Frontal cortex (tissue), 1 donor: ENCODE results near the gene FERMT3. TPM values are rescaled to one million over a fixed set of nuclear protein-coding genes. Genes with fewer than 3 reads are reported as not detected.

ENCODE experiments used
- total RNA-seq: library from RNA; depleted of rRNA; stranded (reverse); fragments of >200 nt; gene quantifications from one replicate; pipeline ENCODE4 v1.2.3, GENCODE V29; 2014

The FERMT3 gene
- total RNA-seq, 1 donor from 2014 or later, result 0.41 TPM

Other genes starting within 250 kb of the FERMT3 start
- gene COX8A, start 232.1 kb upstream of the FERMT3 start, total RNA-seq, result 238 TPM
- 31.4 TPM for gene OTUB1, start 220.3 kb upstream of the FERMT3 start, total RNA-seq
- 4.5 TPM for gene FLRT1, start 170.8 kb upstream of the FERMT3 start, total RNA-seq
- 19.6 TPM for gene MACROD1, start 40.6 kb upstream of the FERMT3 start, total RNA-seq
- gene STIP1, start 20.6 kb upstream of the FERMT3 start, total RNA-seq, result 91.7 TPM
- 10.6 TPM for gene TRPT1, start 19.5 kb downstream of the FERMT3 start, total RNA-seq
- gene NUDT22, start 19.6 kb downstream of the FERMT3 start, total RNA-seq, result 12.6 TPM
- gene DNAJC4, start 23.8 kb downstream of the FERMT3 start, total RNA-seq, result 9.8 TPM
- 17.9 TPM for gene VEGFB, start 27.9 kb downstream of the FERMT3 start, total RNA-seq
- 26.1 TPM for gene FKBP2, start 34.4 kb downstream of the FERMT3 start, total RNA-seq
- 102 TPM for gene PPP1R14B, start 40.2 kb downstream of the FERMT3 start, total RNA-seq
- 4.9 TPM for gene PLCB3, start 44.8 kb downstream of the FERMT3 start, total RNA-seq
- 44.8 TPM for gene BAD, start 77.9 kb downstream of the FERMT3 start, total RNA-seq
- gene GPR137, start 79.1 kb downstream of the FERMT3 start, total RNA-seq, result 9.8 TPM
- 1.6 TPM for gene KCNK4, start 84.6 kb downstream of the FERMT3 start, total RNA-seq
- 0.82 TPM for gene CATSPERZ, start 93.6 kb downstream of the FERMT3 start, total RNA-seq
- 12.6 TPM for gene ESRRA, start 98.8 kb downstream of the FERMT3 start, total RNA-seq
- 103 TPM for gene TRMT112, start 110.8 kb downstream of the FERMT3 start, total RNA-seq
- 129 TPM for gene PRDX5, start 111.4 kb downstream of the FERMT3 start, total RNA-seq
- gene CCDC88B, start 133.5 kb downstream of the FERMT3 start, total RNA-seq, result 0.82 TPM
- 9.4 TPM for gene RPS6KA4, start 152.4 kb downstream of the FERMT3 start, total RNA-seq